Measurements from ENCODE around the gene CDK15.

Gene CDK15

DNA sequence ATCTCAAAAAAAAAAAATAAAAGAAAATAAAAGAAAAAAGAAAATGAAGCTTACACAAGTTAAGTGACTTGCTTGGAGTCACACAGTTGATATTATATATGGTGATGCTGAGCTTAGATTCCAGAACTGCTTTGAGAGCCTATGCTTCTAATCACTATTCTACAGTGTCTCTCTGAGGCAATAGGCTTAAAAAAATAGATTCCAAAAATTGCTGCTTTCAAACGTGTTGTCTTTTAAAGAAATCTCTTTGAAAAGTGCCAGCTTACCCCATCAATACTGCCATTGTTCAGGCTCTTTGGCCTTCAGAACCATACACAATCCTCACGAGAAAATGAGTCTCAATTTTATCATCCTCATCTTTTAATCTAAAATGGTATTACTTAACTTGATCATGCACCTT, 102.6 kb downstream of the CDK15 start:
- no peak for DNase-seq (ENCODE audit: low spot score)

GRCh38 chr2:201909348-201909747, 103.0 kb downstream of the CDK15 start:
- DNase-seq (ENCODE audit: low spot score) = peak; percentile 40

DNA sequence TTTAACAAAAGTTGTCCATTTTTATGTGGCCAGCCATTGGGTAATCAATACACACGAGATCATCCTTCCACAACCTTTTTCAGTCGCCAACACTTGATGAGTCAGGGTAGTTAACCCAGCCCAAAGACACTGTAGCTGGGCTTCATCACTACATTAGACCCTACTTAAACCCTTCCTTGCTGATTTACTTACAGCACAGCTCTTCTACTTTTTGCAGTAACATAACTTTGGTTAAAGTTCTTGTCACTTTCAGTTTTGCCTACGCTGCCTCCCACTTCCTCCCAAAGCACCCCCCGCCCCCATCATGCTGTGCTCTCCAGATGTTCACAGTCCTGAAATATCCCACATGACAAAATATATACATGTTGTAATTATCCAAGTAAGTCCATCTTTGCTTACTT, 103.6 kb downstream of the CDK15 start:
- peak; percentile 12 for DNase-seq (ENCODE audit: low spot score)

DNA sequence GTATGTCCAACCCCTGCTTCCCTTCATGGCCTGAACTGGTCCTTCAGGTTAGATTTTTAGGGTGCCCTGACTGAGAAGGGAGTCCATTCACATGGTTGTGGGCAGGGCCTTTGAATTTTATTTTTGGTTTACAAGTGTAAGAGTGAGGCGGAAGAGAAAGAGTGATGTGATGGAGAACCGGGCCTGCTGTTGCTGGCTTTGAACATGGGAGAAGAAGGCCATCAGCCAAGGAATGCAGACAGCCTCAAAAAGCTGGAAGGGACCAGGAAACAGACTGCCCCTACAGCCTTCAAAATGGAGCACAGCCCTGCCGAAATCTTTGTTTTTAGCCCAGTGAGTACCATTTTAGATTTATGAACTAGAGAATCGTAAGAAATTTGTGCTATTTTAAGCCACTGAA, 105.0 kb downstream of the CDK15 start:
- DNase-seq (ENCODE audit: low spot score) = no peak

GRCh38 chr2:201913201-201913600, 106.9 kb downstream of the CDK15 start:
- DNase-seq (ENCODE audit: low spot score) = no peak

GRCh38 chr2:201915446-201915845, 109.1 kb downstream of the CDK15 start:
- no peak for DNase-seq (ENCODE audit: low spot score)

GRCh38 chr2:201916565-201916964, 110.2 kb downstream of the CDK15 start:
- DNase-seq (ENCODE audit: low spot score) = no peak

DNA sequence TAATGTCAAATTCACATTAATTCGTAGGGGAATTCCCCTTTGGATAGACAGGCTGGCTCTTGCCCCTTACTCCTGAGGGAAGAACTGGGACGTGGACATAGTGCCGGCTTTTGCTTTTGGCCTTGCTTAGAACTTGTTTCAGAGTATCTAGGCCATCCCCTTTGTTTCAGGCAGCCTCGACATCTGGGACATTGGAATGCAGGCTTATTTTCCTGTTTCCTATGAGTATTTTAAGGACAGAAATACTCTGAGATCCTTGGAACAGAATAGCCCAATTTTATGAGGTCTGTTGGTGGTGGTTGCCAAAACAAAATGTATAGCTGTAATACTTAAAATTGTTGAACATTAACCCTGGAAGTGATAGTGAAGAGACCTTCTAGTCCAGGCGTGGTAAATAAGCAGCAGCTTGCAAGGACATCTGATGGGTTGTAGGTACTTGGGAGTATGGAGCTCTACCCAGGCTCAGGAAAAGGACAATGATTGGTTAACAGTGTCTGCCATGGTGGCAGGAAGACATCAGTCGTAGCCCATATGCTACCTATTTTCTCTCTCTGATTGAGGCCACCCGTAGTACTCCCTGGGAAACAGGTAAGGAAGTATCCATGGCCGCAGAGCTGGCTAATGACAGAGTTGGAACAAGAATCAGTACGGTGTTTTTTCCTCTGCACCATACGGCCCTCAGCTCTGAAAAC, 112.4 kb downstream of the CDK15 start:
- DNase-seq (ENCODE audit: low spot score) = no peak

- DNase-seq (ENCODE audit: low spot score) = no peak
Observed at GRCh38 chr2:201919308-201919634, 112.9 kb downstream of the CDK15 start.

DNA sequence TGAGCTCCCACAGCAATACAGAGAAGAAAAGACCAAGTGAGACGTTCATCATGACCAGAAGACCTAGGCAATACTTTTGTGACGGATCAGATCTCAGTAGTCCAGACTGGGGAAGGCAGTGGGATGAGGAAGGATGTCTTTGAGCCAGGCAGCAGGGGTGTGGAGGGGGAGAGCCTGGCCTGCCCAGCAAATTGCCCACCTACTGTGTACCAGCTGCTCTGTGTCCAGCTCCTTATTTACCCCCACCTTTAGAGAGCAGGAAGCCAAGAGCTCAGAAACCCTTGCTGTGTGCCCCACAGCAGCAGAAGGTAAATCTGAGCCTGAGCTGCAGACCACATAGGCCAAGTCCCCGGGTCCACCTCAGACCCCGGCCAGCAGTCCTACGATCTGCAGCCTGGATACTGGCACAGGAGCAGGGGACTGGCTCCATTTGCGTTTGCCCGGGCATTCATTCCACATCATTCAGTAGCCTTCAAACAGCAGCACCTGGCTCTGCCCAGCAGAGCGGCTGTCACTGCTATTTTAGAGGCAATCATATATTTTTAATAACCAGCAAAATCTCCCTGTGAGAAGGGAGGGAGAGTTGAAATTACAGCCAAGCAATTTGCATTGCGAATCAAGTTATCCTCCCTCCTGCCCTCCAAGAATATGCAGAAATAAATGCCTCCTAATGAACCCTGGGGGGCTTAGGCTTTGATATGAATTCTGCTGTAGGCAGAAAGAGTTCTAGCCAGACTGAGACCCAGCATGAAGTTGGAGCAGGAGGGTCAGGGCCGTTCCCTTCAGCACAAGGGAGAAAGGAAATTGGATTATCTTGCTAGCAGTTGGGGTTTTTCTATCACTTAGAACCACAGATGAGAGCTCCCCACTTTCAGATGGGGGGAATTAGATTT, 117.3 kb downstream of the CDK15 start:
- DNase-seq (ENCODE audit: low spot score) = no peak

DNA sequence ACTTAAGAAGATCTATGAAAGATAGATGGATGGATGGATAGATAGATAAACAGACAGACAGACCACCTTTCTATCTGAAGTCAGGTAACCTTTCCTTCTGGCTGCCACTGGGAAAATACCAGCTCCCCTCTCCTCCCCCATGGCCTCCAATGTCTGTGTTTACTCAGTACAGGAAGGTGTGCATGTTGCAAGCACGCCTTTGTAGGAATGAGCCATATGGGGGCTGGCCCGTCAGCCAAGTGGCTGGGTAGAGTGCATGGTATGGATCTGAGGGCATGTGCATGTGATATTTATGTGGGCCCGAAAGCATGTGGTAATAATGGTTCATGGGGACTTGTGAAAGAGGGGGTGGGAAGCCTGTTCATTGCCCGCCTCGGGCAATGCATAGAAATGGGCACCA, 118.1 kb downstream of the CDK15 start:
- DNase-seq (ENCODE audit: low spot score) = no peak

- DNase-seq (ENCODE audit: low spot score) = no peak
Observed at GRCh38 chr2:201925056-201925455, 118.7 kb downstream of the CDK15 start.

DNA sequence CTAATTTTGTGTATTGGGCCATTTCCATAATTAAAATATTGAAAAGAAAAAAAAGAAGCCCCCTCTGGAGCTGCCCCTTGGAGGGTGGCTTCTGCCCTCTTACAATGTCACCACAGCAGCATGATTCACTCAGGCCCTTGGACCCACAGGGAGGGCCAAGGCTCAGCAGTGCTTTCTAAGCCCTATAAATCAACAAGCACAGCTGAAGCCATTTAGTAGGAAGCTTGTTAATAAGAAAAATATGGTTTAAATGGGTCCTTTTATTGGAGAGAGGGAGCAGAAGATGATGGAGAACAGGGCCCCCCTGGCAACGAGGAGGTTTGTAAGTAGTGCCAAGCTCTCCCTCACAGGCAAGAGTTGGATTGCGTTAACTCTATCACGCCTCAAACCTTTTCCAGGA, 119.7 kb downstream of the CDK15 start:
- no peak for DNase-seq (ENCODE audit: low spot score)

GRCh38 chr2:201928363-201928762, 122.0 kb downstream of the CDK15 start:
- DNase-seq (ENCODE audit: low spot score) = no peak

DNA sequence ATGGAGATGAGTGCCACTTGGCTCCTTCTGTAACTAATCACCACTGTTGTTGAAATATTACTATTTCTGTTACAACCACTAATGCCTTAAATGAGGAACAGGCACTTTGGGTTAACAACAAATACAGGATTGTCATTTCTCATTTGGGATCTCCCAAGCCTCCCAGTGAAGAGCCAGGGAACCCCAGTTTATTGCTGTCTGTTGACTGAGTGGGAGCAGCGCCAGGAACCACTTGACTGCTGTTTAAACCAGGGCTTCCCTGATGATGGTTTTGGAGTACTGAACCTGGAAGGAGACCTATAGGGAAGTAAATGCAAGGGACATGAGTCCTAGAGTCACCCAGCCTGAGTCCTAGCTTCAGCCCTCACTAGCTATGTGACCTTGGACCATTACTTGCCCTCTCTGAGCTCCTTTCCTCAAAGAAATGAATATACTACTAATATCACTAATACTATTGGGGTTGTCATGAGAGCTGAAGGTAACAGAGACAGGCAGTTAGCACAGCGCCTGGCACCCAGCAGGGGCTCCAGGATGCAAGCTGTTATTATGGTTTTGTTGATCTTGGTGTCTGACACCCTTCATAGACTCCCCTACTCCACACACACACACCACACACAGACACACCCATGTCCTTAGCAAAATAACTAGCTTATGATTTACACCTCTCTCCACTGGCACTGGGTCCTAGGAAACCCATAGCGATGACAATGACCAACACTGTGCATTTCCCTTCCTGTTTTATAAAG, 123.1 kb downstream of the CDK15 start:
- no peak for DNase-seq (ENCODE audit: low spot score)

- no peak for DNase-seq (ENCODE audit: low spot score)
Observed at GRCh38 chr2:201930043-201930442, 123.7 kb downstream of the CDK15 start.

GRCh38 chr2:201930831-201931230, 124.5 kb downstream of the CDK15 start:
- no peak for DNase-seq (ENCODE audit: low spot score)

DNA sequence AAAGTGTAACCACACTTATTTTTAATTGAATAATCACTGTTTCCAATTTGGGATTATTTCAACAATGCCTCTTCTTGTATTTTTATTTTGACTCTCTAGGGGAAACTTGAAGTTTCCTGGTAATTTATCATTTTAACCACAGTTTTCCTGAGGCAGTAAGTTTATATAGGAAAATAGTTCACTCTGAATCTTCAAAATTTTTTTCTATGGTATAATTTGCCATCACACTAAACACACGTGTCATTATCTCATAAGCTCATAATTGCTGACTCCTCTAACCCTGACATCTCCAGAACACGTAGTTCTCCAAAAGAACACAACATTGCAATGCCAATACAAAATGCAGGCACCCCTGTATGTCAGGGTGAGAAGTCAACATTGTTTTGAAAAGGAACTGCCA, 125.1 kb downstream of the CDK15 start:
- DNase-seq (ENCODE audit: low spot score) = no peak

DNA sequence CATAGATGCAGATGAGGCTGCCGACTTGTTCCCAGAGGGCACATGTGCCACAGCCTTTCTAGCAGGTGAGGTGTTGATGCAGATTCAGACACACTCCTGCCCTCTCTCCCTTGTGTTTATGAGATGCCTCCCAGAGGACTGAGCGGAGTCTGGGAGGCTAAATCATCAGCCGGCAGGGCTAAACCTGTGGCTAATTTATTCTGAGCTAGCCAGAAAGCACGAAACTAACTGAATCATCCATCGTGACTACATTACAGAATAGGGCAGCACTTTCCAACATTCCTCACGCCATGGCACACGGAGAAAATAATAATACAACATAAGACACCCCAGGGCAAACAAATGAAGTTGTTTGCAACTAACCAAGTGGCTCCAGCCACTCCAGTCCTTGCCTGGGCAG, 125.6 kb downstream of the CDK15 start:
- peak; percentile 79 for DNase-seq (ENCODE audit: low spot score)

- DNase-seq (ENCODE audit: low spot score) = no peak
Observed at GRCh38 chr2:201932511-201932910, 126.2 kb downstream of the CDK15 start.

DNA sequence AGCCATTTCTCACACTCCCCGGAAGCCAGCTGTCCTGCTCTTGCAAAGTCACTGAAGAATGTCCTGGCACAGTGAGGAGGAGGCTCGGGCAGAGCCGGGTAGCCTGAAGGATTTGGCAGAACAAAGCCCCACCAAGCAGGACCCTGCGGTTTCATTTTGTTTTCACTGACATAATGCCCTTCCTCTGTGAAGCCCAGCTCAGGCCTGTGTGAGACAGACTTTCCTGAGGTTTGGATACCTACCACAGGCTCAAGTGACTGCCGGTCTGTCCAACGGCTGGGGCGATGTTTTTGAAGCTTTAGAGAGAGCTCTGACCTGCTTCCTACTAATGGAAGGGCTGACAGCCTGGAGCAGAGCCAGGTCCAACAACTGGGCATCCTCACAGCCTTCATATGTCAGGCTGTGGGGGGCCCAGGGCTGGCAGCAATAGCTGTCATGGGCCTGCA, 127.5 kb downstream of the CDK15 start:
- DNase-seq (ENCODE audit: low spot score) = no peak

DNA sequence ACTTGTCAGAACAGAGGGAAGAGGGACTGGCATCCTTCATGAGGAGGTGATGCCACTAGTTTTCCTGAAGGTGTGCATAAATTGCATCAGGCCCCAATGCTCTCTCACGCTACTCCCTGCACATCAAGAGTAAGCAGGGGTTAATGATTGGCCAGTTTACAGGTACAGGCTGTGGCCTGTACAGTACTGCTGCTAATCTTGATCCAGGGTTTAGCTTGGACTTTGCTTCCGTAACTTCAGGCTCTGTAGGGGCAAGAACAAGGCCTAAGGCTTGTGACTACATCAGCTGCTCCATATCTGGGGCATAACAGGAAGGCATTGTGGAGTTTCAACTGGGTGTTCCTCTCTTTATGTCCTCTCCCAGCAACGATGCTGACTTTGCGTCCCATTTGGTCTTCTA, 130.5 kb downstream of the CDK15 start:
- DNase-seq (ENCODE audit: low spot score) = no peak

GRCh38 chr2:201937343-201937742, 131.0 kb downstream of the CDK15 start:
- DNase-seq (ENCODE audit: low spot score) = no peak
